Hepatocyte (in vitro differentiated cells): ENCODE results near the gene LIMA1. TPM values are rescaled to one million over a fixed set of nuclear protein-coding genes. Genes with fewer than 3 reads are reported as not detected.

Experiments used
- DNase-seq: peaks from one replicate; pipeline ENCODE4 v3.0.0-alpha.2; 2016; ENCODE audit warnings: low spot score
- H2AFZ ChIP-seq: fragments of 200-600 bp; sonication (generic); 2 replicates; pipeline ENCODE4 v1.6.0; 2016; ENCODE audit warnings: antibody characterized with exemption, mild to moderate bottlenecking
- H3K27ac ChIP-seq: fragments of 200-600 bp; sonication (generic); 2 replicates; pipeline ENCODE4 v1.5.1; 2016; ENCODE audit warnings: mild to moderate bottlenecking
- H3K27me3 ChIP-seq: fragments of 200-600 bp; sonication (generic); 2 replicates; pipeline ENCODE4 v1.6.1; 2016
- H3K36me3 ChIP-seq: fragments of 200-600 bp; sonication (generic); replicated peaks from 2 replicates; pipeline ENCODE4 v1.5.1; 2016; ENCODE audit warnings: low read depth; ENCODE audit not compliant: insufficient read depth
- H3K4me1 ChIP-seq: fragments of 200-600 bp; sonication (generic); 2 replicates; pipeline ENCODE4 v1.5.1; 2016; ENCODE audit warnings: mild to moderate bottlenecking, moderate library complexity; ENCODE audit not compliant: insufficient read depth
- H3K4me2 ChIP-seq: fragments of 200-600 bp; sonication (generic); 2 replicates; pipeline ENCODE4 v1.6.0; 2016
- H3K4me3 ChIP-seq: fragments of 200-600 bp; sonication (generic); 2 replicates; pipeline ENCODE4 v1.5.1; 2016; ENCODE audit warnings: mild to moderate bottlenecking
- H3K79me2 ChIP-seq: fragments of 200-600 bp; sonication (generic); 2 replicates; pipeline ENCODE4 v1.6.0; 2017; ENCODE audit warnings: mild to moderate bottlenecking
- H3K9me2 ChIP-seq: fragments of 200-600 bp; sonication (generic); replicated peaks from 2 replicates; pipeline ENCODE4 v1.6.0; 2017; ENCODE audit warnings: mild to moderate bottlenecking; ENCODE audit not compliant: insufficient read depth
- H3K9me3 ChIP-seq: fragments of 200-600 bp; sonication (generic); 2 replicates; pipeline ENCODE4 v1.5.1; 2016; ENCODE audit warnings: low read depth, mild to moderate bottlenecking
- H4K20me1 ChIP-seq: fragments of 200-600 bp; sonication (generic); 2 replicates; pipeline ENCODE4 v1.6.0; 2016; ENCODE audit warnings: mild to moderate bottlenecking; ENCODE audit not compliant: insufficient read depth, poor library complexity, severe bottlenecking
- CTCF ChIP-seq: fragments of 200-600 bp; sonication (generic); IDR thresholded peaks from 2 replicates; pipeline ENCODE4 v1.5.1; 2016; ENCODE audit warnings: antibody characterized with exemption, mild to moderate bottlenecking; ENCODE audit not compliant: poor library complexity
- EZH2 ChIP-seq: fragments of 200-600 bp; sonication (generic); IDR thresholded peaks from 2 replicates; pipeline ENCODE4 v1.6.1; 2016; ENCODE audit warnings: antibody characterized with exemption, mild to moderate bottlenecking, borderline replicate concordance
- EZH2phosphoT487 ChIP-seq: fragments of 200-600 bp; sonication (generic); IDR thresholded peaks from one replicate; pipeline ENCODE4 v1.6.1; 2018; ENCODE audit warnings: antibody characterized with exemption, mild to moderate bottlenecking, low read depth, moderate library complexity; ENCODE audit not compliant: unreplicated experiment, severe bottlenecking
- WGBS: methylation state at CpG from one replicate; pipeline ENCODE4 v1.1.6; 2016; ENCODE audit warnings: low lambda C conversion rate; ENCODE audit errors: missing lambda C conversion rate; 5-methylcytosine and 5-hydroxymethylcytosine counted together
- polyA plus RNA-seq: library from polyadenylated mRNA; unstranded; fragments of >200 nt; fragmentation: Nextera tagmentation; extraction: Ambion mirVana; gene quantifications from 2 replicates; pipeline ENCODE4 v1.2.1, GENCODE V29; 2016
- total RNA-seq: library from RNA; depleted of rRNA; stranded (reverse); fragments of >200 nt; gene quantifications from 2 replicates; pipeline ENCODE4 v1.2.3, GENCODE V29; 2014

LIMA1 gene
- total and polyA plus RNA-seq, 2 experiments from 2014 or later = 54.8 to 84.4 TPM

DNA sequence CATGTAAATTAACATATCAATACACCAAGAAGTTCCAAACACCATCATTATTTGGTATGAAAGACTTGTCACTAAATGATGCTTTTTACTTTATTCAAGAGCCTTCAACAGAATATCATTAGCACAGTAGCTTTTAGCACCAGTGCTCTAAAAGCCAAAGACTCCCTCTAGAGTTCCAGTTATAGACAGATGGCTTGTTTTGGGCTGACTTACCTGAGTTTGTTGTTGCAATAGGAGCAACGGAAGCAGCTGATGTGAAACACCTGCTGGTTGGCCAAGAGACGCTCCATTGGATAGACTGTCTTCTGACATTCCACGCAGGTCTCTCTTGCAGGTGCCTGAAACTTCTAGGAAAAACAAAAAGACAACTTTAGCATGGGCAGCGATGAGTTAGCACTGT lies 101.6 kb downstream of the LIMA1 start:
- Histone ChIP-seq H2AFZ (no peak overlapping the region), H4K20me1 (no peaks in the 10 kb centered on the region), H3K9me2 (no peaks in the 10 kb centered on the region), H3K4me3 (no peak overlapping the region), H3K27ac (no peak overlapping the region), H3K79me2 (no peaks in the 10 kb centered on the region), H3K36me3 (no peaks in the 10 kb centered on the region), H3K27me3 (no peaks in the 10 kb centered on the region), H3K9me3 (no peaks in the 10 kb centered on the region), H3K4me1 (peaks cover 13% of the 10 kb centered on the region), H3K4me2 (no peak overlapping the region)
- WGBS = 85% methylated on average over 4 of the region's 4 CpGs
- DNase-seq = no peak
- TF ChIP-seq CTCF (no peak), EZH2phosphoT487 (no peak), EZH2 (no peak)

- Histone ChIP-seq H3K9me3 (no peaks in the 10 kb centered on the region), H3K4me3 (no peak overlapping the region), H2AFZ (no peak overlapping the region), H3K27me3 (no peaks in the 10 kb centered on the region), H4K20me1 (no peaks in the 10 kb centered on the region), H3K27ac (no peak overlapping the region), H3K79me2 (no peaks in the 10 kb centered on the region), H3K4me2 (no peak overlapping the region), H3K4me1 (no peaks in the 10 kb centered on the region), H3K36me3 (no peaks in the 10 kb centered on the region), H3K9me2 (no peaks in the 10 kb centered on the region)
- WGBS = 62% methylated on average over 1 of the region's 1 CpG
- TF ChIP-seq EZH2phosphoT487 = no peak
- no peak for TF ChIP-seq EZH2
- TF ChIP-seq CTCF = no peak
- DNase-seq = no peak
Measured at GRCh38 chr12:50175716-50176026, 107.6 kb downstream of the LIMA1 start.

- H3K36me3 ChIP-seq = no peaks in the 10 kb centered on the region
- H3K9me2 ChIP-seq = no peaks in the 10 kb centered on the region
- 81% methylated on average over 16 of the region's 16 CpGs for WGBS
- H3K4me2 ChIP-seq = no peak overlapping the region
- peak; percentile 83 for DNase-seq
- no peaks in the 10 kb centered on the region for H3K4me1 ChIP-seq
- H3K27me3 ChIP-seq = no peaks in the 10 kb centered on the region
- H3K9me3 ChIP-seq = no peaks in the 10 kb centered on the region
- no peak overlapping the region for H2AFZ ChIP-seq
- TF ChIP-seq EZH2 (no peak), CTCF (peak; percentile 77)
- no peaks in the 10 kb centered on the region for H3K79me2 ChIP-seq
- H3K27ac ChIP-seq = no peak overlapping the region
- no peaks in the 10 kb centered on the region for H4K20me1 ChIP-seq
- no peak overlapping the region for H3K4me3 ChIP-seq
Measured at GRCh38 chr12:50174971-50175715, 108.2 kb downstream of the LIMA1 start.
